Activated CD4-positive, alpha-beta memory T cell treated with anti-CD3 and anti-CD28 coated beads, Interleukin-2, amount 10 ng/mL, durations not matched to agents 7 days and 5 days (primary cell): Measurements from ENCODE around the gene KCNB1. TPM values are rescaled to one million over a fixed set of nuclear protein-coding genes. Genes with fewer than 3 reads are reported as not detected.

Experiments used
- CTCF ChIA-PET: fragments of 350-600 bp; sonication (Branson Sonifier 250); formaldehyde crosslinking; loops from one replicate; lab custom pipeline; 2021; ENCODE audit warnings: antibody characterized with exemption, inconsistent platforms; lab: Charles Lee
- POLR2A ChIA-PET: fragments of 350-600 bp; sonication (Branson Sonifier 250); formaldehyde crosslinking; loops from one replicate; lab custom pipeline; 2021; ENCODE audit warnings: antibody characterized with exemption; lab: Charles Lee
- DNase-seq: peaks from one replicate; pipeline ENCODE4 v3.0.0-alpha.2; 2020
- H3K27ac Mint-ChIP-seq: one replicate; pipeline ENCODE4 v1.8.0; 2021; ENCODE audit warnings: mild to moderate bottlenecking, mixed read lengths
- H3K27me3 Mint-ChIP-seq: one replicate; pipeline ENCODE4 v1.8.0; 2021; ENCODE audit warnings: mixed read lengths
- H3K36me3 Mint-ChIP-seq: one replicate; pipeline ENCODE4 v1.8.0; 2021; ENCODE audit warnings: low read depth, mixed read lengths
- H3K4me1 Mint-ChIP-seq: one replicate; pipeline ENCODE4 v1.8.0; 2021; ENCODE audit warnings: mixed read lengths
- H3K4me3 Mint-ChIP-seq: one replicate; pipeline ENCODE4 v1.8.0; 2021; ENCODE audit warnings: mild to moderate bottlenecking, mixed read lengths
- H3K9me3 Mint-ChIP-seq: one replicate; pipeline ENCODE4 v1.8.0; 2021; ENCODE audit warnings: mixed read lengths
- total RNA-seq, 2 experiments: library from RNA; stranded (reverse); gene quantifications; one replicate each; pipeline ENCODE4 v1.2.3, GENCODE V29; 2021

KCNB1 gene
- under 1 TPM in 1 of 2 experiments, not detected in 1; 0.05 TPM for total RNA-seq

- Mint-ChIP-seq H3K36me3 (no peaks in the 10 kb centered on the region), H3K9me3 (no peaks in the 10 kb centered on the region), H3K27ac (no peak within 1 kb of the TSS), H3K27me3 (peaks cover 52% of the 10 kb centered on the region), H3K4me3 (no peak within 1 kb of the TSS), H3K4me1 (peaks cover 8% of the 10 kb centered on the region)
- DNase-seq = peak; percentile 56
- ChIA-PET CTCF (interaction anchor here (2.4 kb wide), 1 partner anchor 99 kb away, joined by 26 read pairs; no protein-coding TSS in a partner anchor), POLR2A (no interaction called here)
Observed at GRCh38 chr20:49482621-49483017, at the start of gene KCNB1. Gene KCNB1 (minus strand): TSS chr20:49482668. CDS start chr20:49482480, 188 bp downstream.

- DNase-seq = no peak
- H3K36me3 Mint-ChIP-seq = peaks cover 7% of the 10 kb centered on the region
- H3K4me3 Mint-ChIP-seq = no peak overlapping the region
- H3K9me3 Mint-ChIP-seq = peaks cover 5% of the 10 kb centered on the region
- no peak overlapping the region for H3K27ac Mint-ChIP-seq
- ChIA-PET CTCF (interaction anchor here (1.3 kb wide), 1 partner anchor 195 kb away, joined by 3 read pairs; no protein-coding TSS in a partner anchor), POLR2A (no interaction called here)
- H3K4me1 Mint-ChIP-seq = peaks cover 12% of the 10 kb centered on the region
- H3K27me3 Mint-ChIP-seq = peaks cover 24% of the 10 kb centered on the region
Observed at GRCh38 chr20:49529470-49529869, 47.0 kb upstream of the KCNB1 start.

- Mint-ChIP-seq H3K4me3 (no peak overlapping the region), H3K27me3 (peaks cover 24% of the 10 kb centered on the region), H3K4me1 (peaks cover 5% of the 10 kb centered on the region), H3K36me3 (peaks cover 11% of the 10 kb centered on the region), H3K9me3 (peaks cover 10% of the 10 kb centered on the region), H3K27ac (no peak overlapping the region)
- ChIA-PET POLR2A (no interaction called here), CTCF (no interaction called here)
- DNase-seq = no peak
Observed at GRCh38 chr20:49526568-49526967, 44.1 kb upstream of the KCNB1 start.

GRCh38 chr20:49526056-49526455 is 43.6 kb upstream of the KCNB1 start:
- Mint-ChIP-seq H3K36me3 (peaks cover 11% of the 10 kb centered on the region), H3K27ac (no peak overlapping the region), H3K4me3 (no peak overlapping the region), H3K9me3 (peaks cover 10% of the 10 kb centered on the region), H3K27me3 (peaks cover 22% of the 10 kb centered on the region), H3K4me1 (peaks cover 5% of the 10 kb centered on the region)
- ChIA-PET CTCF (interaction anchor here (0.6 to 1.0 kb wide), 2 partner anchors 42 to 330 kb away, joined by 3 read pairs; no protein-coding TSS in a partner anchor), POLR2A (no interaction called here)
- no peak for DNase-seq

GRCh38 chr20:49523767-49524360 is 41.4 kb upstream of the KCNB1 start:
- peaks cover 10% of the 10 kb centered on the region for H3K9me3 Mint-ChIP-seq
- POLR2A ChIA-PET = no interaction called here
- H3K4me3 Mint-ChIP-seq = no peak overlapping the region
- no peak overlapping the region for H3K27ac Mint-ChIP-seq
- no peak for DNase-seq
- H3K4me1 Mint-ChIP-seq = peaks cover 5% of the 10 kb centered on the region
- peaks cover 14% of the 10 kb centered on the region for H3K27me3 Mint-ChIP-seq
- H3K36me3 Mint-ChIP-seq = peaks cover 11% of the 10 kb centered on the region
- CTCF ChIA-PET = no interaction called here

- Mint-ChIP-seq H3K4me1 (peaks cover 1% of the 10 kb centered on the region), H3K36me3 (peaks cover 11% of the 10 kb centered on the region), H3K27ac (no peak overlapping the region), H3K27me3 (peaks cover 20% of the 10 kb centered on the region), H3K9me3 (peaks cover 10% of the 10 kb centered on the region), H3K4me3 (no peak overlapping the region)
- ChIA-PET CTCF (interaction anchor here (0.6 to 1.7 kb wide), 3 partner anchors 18 to 237 kb away, joined by 3 to 5 read pairs (median 4); no protein-coding TSS in a partner anchor), POLR2A (interaction anchor here (0.7 kb wide), 1 partner anchor 13 kb away, joined by 3 read pairs; no protein-coding TSS in a partner anchor)
- no peak for DNase-seq
Observed at GRCh38 chr20:49521356-49521755, 38.9 kb upstream of the KCNB1 start.

- H3K36me3 Mint-ChIP-seq = peaks cover 8% of the 10 kb centered on the region
- peaks cover 19% of the 10 kb centered on the region for H3K27me3 Mint-ChIP-seq
- H3K9me3 Mint-ChIP-seq = peaks cover 8% of the 10 kb centered on the region
- H3K4me3 Mint-ChIP-seq = no peak overlapping the region
- CTCF ChIA-PET = interaction anchor here (1.5 kb wide), 1 partner anchor 91 kb away, joined by 7 read pairs; no protein-coding TSS in a partner anchor
- DNase-seq = no peak
- POLR2A ChIA-PET = no interaction called here
- no peak overlapping the region for H3K27ac Mint-ChIP-seq
- no peaks in the 10 kb centered on the region for H3K4me1 Mint-ChIP-seq
Observed at GRCh38 chr20:49519777-49520359, 37.4 kb upstream of the KCNB1 start.

- Mint-ChIP-seq H3K4me3 (no peak overlapping the region), H3K36me3 (peaks cover 4% of the 10 kb centered on the region), H3K27me3 (peaks cover 25% of the 10 kb centered on the region), H3K9me3 (peaks cover 4% of the 10 kb centered on the region), H3K27ac (no peak overlapping the region), H3K4me1 (no peaks in the 10 kb centered on the region)
- ChIA-PET POLR2A (no interaction called here), CTCF (interaction anchor here (1.5 kb wide), 1 partner anchor 91 kb away, joined by 7 read pairs; no protein-coding TSS in a partner anchor)
- DNase-seq = no peak
Observed at GRCh38 chr20:49519212-49519712, 36.8 kb upstream of the KCNB1 start.

GRCh38 chr20:49518576-49518975 is 36.1 kb upstream of the KCNB1 start:
- CTCF ChIA-PET = interaction anchor here (1.5 to 2.7 kb wide), 2 partner anchors 11 to 92 kb away, joined by 7 to 12 read pairs; no protein-coding TSS in a partner anchor
- Mint-ChIP-seq H3K9me3 (peaks cover under 1% of the 10 kb centered on the region), H3K4me3 (no peak overlapping the region), H3K27me3 (peaks cover 30% of the 10 kb centered on the region), H3K27ac (no peak overlapping the region), H3K36me3 (peaks cover 2% of the 10 kb centered on the region), H3K4me1 (no peaks in the 10 kb centered on the region)
- POLR2A ChIA-PET = no interaction called here
- no peak for DNase-seq

GRCh38 chr20:49517805-49518100 is 35.3 kb upstream of the KCNB1 start:
- Mint-ChIP-seq H3K9me3 (no peaks in the 10 kb centered on the region), H3K27ac (no peak overlapping the region), H3K4me3 (no peak overlapping the region), H3K4me1 (no peaks in the 10 kb centered on the region), H3K36me3 (no peaks in the 10 kb centered on the region), H3K27me3 (peaks cover 30% of the 10 kb centered on the region)
- ChIA-PET POLR2A (no interaction called here), CTCF (interaction anchor here (2.7 kb wide), 1 partner anchor 10 kb away, joined by 12 read pairs; no protein-coding TSS in a partner anchor)
- no peak for DNase-seq

- Mint-ChIP-seq H3K36me3 (no peaks in the 10 kb centered on the region), H3K9me3 (no peaks in the 10 kb centered on the region), H3K4me1 (no peaks in the 10 kb centered on the region), H3K27ac (no peak overlapping the region), H3K27me3 (peaks cover 30% of the 10 kb centered on the region), H3K4me3 (no peak overlapping the region)
- CTCF ChIA-PET = interaction anchor here (2.7 kb wide), 1 partner anchor 9 kb away, joined by 12 read pairs; no protein-coding TSS in a partner anchor
- POLR2A ChIA-PET = no interaction called here
- no peak for DNase-seq
Observed at GRCh38 chr20:49516916-49517804, 34.7 kb upstream of the KCNB1 start.

GRCh38 chr20:49515586-49515985 is 33.1 kb upstream of the KCNB1 start:
- ChIA-PET CTCF (interaction anchor here (1.3 to 2.7 kb wide), 2 partner anchors 8 to 10 kb away, joined by 3 to 12 read pairs; no protein-coding TSS in a partner anchor), POLR2A (no interaction called here)
- no peak for DNase-seq
- Mint-ChIP-seq H3K4me1 (no peaks in the 10 kb centered on the region), H3K27me3 (peaks cover 32% of the 10 kb centered on the region), H3K36me3 (no peaks in the 10 kb centered on the region), H3K27ac (no peak overlapping the region), H3K9me3 (no peaks in the 10 kb centered on the region), H3K4me3 (no peak overlapping the region)
